ENCODE data around the gene GSN. TPM values are rescaled to one million over a fixed set of nuclear protein-coding genes. Genes with fewer than 3 reads are reported as not detected.

Gene GSN
- total and polyA plus RNA-seq, 2 of the 8 experiments (the other 6 are each of a cell fraction or from before 2014, with no cell fraction given), result 52.3 to 94.5 TPM

GRCh38 chr9:121367306-121368137 lies 99.6 kb downstream of the GSN start:
- Histone ChIP-seq H2BK120ac (replicated peaks; ENCODE audit: low read depth, low read length) (no peak overlapping the region), H3K27ac (ENCODE audit: low read depth, low read length) (no peak overlapping the region), H3K4me1 (replicated peaks in 1 of 4; ENCODE audit: control insufficient read depth in 3 of 4, insufficient read depth in 4 of 4, low read length in 3 of 4) (peaks cover 0 to 7% (median 4%) of the 10 kb centered on the region in 4 experiments; a peak in 4 of 7 replicates), H3K4me3 (ENCODE audit: extremely low read depth in 1 of 4, insufficient read depth in 2 of 4, low read depth in 3 of 4, low read length in 4 of 4) (peak overlapping the region in 1 of 4 experiments; percentile 30; a peak in 1 of 8 replicates), H3K36me3 (ENCODE audit: control insufficient read depth in 2 of 4, insufficient read depth in 4 of 4, low read length in 3 of 4) (peaks cover 0 to 4% (median 0%) of the 10 kb centered on the region in 4 experiments; a peak in 1 of 8 replicates), H2BK15ac (ENCODE audit: low read length) (no peak overlapping the region), H4K5ac (ENCODE audit: insufficient read length, low read depth, low read length) (peak overlapping the region; percentile 96), H3K9me3 (ENCODE audit: insufficient read depth in 2 of 2, low read depth in 1 of 2, low read length in 1 of 2) (no peaks in the 10 kb centered on the region; a peak in 1 of 4 replicates), H2BK12ac (ENCODE audit: low read depth, low read length) (no peak overlapping the region), H3K14ac (ENCODE audit: insufficient read length) (no peak overlapping the region), H3K79me2 (ENCODE audit: control insufficient read depth in 1 of 2, insufficient read depth in 2 of 2, low read length in 2 of 2) (no peaks in the 10 kb centered on the region), H4K8ac (ENCODE audit: extremely low read depth, insufficient read depth, low read length) (no peak overlapping the region), H3K4me2 (ENCODE audit: insufficient read depth in 1 of 2, low read depth in 2 of 2, low read length in 2 of 2) (peak overlapping the region in 1 of 2 experiments; percentile 19; a peak in 1 of 4 replicates), H3K79me1 (ENCODE audit: low read depth, low read length) (no peaks in the 10 kb centered on the region), H3K56ac (replicated peaks; ENCODE audit: insufficient read length, low read depth, low read length) (no peak overlapping the region), H3K4ac (replicated peaks; ENCODE audit: insufficient read length, low read depth, low read length) (no peak overlapping the region), H4K91ac (replicated peaks; ENCODE audit: insufficient read length, low read length) (no peak overlapping the region), H4K20me1 (replicated peaks in 1 of 2; ENCODE audit: control insufficient read depth in 1 of 2, insufficient read depth in 2 of 2, low read length in 2 of 2) (no peaks in the 10 kb centered on the region), H3K27me3 (replicated peaks in 1 of 4; ENCODE audit: control insufficient read depth in 3 of 4, extremely low read depth in 1 of 4, insufficient read depth in 3 of 4, low read length in 3 of 4) (peaks cover 0 to 13% (median 9%) of the 10 kb centered on the region in 4 experiments; a peak in 3 of 7 replicates), H3K18ac (ENCODE audit: extremely low read depth, low read length) (no peak overlapping the region; the same call in 1 of the 2 replicates), H2AFZ (ENCODE audit: low read length) (no peak overlapping the region), H3K23me2 (ENCODE audit: low read depth, low read length) (peaks cover 5% of the 10 kb centered on the region), H2BK5ac (ENCODE audit: low read depth, low read length) (no peak overlapping the region), H2AK5ac (ENCODE audit: low read depth, low read length) (no peak overlapping the region), H3K23ac (ENCODE audit: insufficient read length) (no peak overlapping the region), H2BK20ac (ENCODE audit: low read length) (no peak overlapping the region), H3K9ac (replicated peaks in 1 of 4; ENCODE audit: extremely low read depth in 1 of 4, low read depth in 3 of 4, low read length in 3 of 4) (no peak overlapping the region)
- ChIA-PET POLR2A (ENCODE audit: partially characterized antibody) (interaction anchor here (0.8 kb wide), 1 partner anchor 19 kb away, joined by 4 read pairs; no protein-coding TSS in a partner anchor), CTCF (ENCODE audit: partially characterized antibody) (interaction anchor here (0.6 to 1.1 kb wide), 4 partner anchors 23 to 207 kb away, joined by 3 to 4 read pairs (median 4); no protein-coding TSS in a partner anchor)
- 64% methylated on average over 4 of the region's 4 CpGs; no CpG with 5 or more reads in 1 of the 2 experiments for WGBS, 2 experiments (ENCODE audit: extremely low coverage in 1 of 2, insufficient coverage in 1 of 2, insufficient read length in 1 of 2, insufficient replicate concordance in 2 of 2, low coverage in 1 of 2, low lambda C conversion rate in 2 of 2, missing lambda C conversion rate in 1 of 2)
- FAIRE-seq, result no peak
- DNase-seq (ENCODE audit: low read depth in 1 of 2, low spot score in 2 of 2), result no peak
- TF ChIP-seq HDAC2 (IDR thresholded peaks at IDR 0.05; ENCODE audit: borderline replicate concordance in 1 of 2, low read depth in 2 of 2, low read length in 2 of 2), result no peak
- TF ChIP-seq RNF2 (IDR thresholded peaks at IDR 0.05; ENCODE audit: borderline replicate concordance, low read depth, low read length, missing control alignments, poor library complexity, severe bottlenecking), result no peak
- TF ChIP-seq RBBP5 (IDR thresholded peaks at IDR 0.05; ENCODE audit: borderline replicate concordance, low read depth, low read length), result no peak
- no peak for TF ChIP-seq ATF2 (IDR thresholded peaks at IDR 0.05; ENCODE audit: low read length)
- no peak for TF ChIP-seq EP300 (IDR thresholded peaks at IDR 0.05; ENCODE audit: borderline replicate concordance in 1 of 2, low read depth in 2 of 2, low read length in 2 of 2)
- TF ChIP-seq TAF7 (optimal IDR thresholded peaks at IDR 0.05; ENCODE audit: borderline replicate concordance, low read depth, low read length), result no peak
- TF ChIP-seq POU5F1 (IDR thresholded peaks at IDR 0.05; ENCODE audit: low read depth, low read length), result no peak
- TF ChIP-seq NRF1 (IDR thresholded peaks at IDR 0.05; ENCODE audit: low read depth, low read length), result no peak

Data from H1 (cell line).